ENCODE measurements around the gene SEBOX. TPM values are rescaled to one million over a fixed set of nuclear protein-coding genes. Genes with fewer than 3 reads are reported as not detected.
A peak's percentile ranks its signal among the peaks of the same experiment; 100 is the strongest.

SEBOX gene
- total and polyA plus RNA-seq, 12 donors, result not detected

DNA sequence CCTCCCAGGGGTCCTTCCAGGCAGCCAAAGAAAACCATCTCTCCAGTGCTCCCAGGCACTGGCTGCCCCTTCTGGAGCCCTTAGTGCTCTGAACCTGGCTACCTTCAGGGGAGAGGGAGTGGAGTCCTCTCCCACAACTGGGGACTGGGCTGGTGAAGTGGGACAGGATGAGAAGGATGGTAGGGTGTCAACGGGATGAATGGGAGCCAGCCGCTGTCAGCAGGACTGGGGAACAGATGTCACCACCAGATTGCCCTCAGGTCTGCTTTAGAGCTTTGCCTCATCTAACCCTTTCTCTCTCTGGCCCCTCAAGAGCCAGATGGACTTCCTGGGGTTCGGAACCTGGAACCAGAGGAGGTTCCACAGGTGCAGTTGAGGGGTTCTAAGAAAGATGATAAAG, 488 bp upstream of the SEBOX start:
- Histone ChIP-seq H3K9me3 (no peaks in the 10 kb centered on the region), H3K27ac (no peak overlapping the region), H3K4me1 (peaks cover 0 to 12% (median 7%) of the 10 kb centered on the region in 9 donors), H3K27me3 (no peaks in the 10 kb centered on the region), H3K36me3 (peaks cover 0 to 52% (median 18%) of the 10 kb centered on the region in 9 donors), H3K4me3 (no peak overlapping the region)
- DNase-seq, result no peak
- intact Hi-C loops (cut with DNase I), result no loop called here
- TF ChIP-seq, protein P1, sequence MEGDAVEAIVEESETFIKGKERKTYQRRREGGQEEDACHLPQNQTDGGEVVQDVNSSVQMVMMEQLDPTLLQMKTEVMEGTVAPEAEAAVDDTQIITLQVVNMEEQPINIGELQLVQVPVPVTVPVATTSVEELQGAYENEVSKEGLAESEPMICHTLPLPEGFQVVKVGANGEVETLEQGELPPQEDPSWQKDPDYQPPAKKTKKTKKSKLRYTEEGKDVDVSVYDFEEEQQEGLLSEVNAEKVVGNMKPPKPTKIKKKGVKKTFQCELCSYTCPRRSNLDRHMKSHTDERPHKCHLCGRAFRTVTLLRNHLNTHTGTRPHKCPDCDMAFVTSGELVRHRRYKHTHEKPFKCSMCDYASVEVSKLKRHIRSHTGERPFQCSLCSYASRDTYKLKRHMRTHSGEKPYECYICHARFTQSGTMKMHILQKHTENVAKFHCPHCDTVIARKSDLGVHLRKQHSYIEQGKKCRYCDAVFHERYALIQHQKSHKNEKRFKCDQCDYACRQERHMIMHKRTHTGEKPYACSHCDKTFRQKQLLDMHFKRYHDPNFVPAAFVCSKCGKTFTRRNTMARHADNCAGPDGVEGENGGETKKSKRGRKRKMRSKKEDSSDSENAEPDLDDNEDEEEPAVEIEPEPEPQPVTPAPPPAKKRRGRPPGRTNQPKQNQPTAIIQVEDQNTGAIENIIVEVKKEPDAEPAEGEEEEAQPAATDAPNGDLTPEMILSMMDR (IDR thresholded peaks at IDR 0.05), result no peak
- no peak for ATAC-seq
- WGBS, 2 donors, result 82 to 86% methylated on average over 3 of the region's 3 CpGs

DNA sequence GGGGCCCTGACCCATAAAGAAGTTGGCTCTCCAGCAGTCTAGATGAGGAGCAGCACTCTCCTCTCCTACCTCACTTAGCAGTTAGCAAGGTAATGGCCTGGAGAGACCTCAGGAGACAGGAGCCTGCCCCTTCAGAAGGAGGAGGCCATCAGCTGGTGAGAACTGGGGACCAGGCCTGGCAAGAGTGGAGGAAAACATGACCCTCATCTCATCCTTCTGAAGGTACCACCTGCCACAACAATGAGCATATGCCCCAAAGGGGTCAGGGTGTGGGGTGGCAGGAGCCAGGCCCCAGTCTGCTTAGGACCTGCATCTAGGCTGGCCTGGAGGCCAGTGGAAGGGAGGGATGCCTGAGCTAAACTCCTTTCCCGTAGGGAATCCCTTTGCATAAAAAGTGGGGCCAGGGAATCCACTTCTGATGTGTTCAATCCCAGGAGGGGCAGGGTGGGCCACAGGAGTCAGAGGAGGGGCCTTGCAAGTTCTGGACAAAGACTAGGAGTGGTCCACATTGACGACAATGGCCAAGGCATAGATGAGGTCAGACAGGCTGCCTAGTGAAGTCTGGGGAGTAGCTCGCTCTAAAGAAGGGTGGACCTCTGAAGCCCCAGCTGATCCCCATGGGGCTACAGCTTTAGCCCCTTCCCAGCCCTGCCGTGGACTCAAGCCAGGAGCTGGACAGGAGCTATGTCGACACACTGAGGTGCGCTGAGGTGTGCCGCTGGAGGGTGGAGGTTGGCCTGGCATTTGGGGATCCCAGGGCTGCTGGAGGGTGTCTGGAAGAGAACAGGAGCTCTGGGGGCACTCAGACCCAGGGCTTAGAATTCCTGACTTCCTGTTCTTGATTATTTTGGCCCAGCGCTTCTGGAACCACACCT, 986 bp downstream of the SEBOX start:
- Histone ChIP-seq H3K9me3 (no peaks in the 10 kb centered on the region), H3K4me1 (no peaks in the 10 kb centered on the region), H3K27me3 (no peaks in the 10 kb centered on the region), H3K27ac (no peak overlapping the region), H3K4me3 (no peak overlapping the region), H3K36me3 (peaks cover 0 to 66% (median 29%) of the 10 kb centered on the region in 9 donors)
- intact Hi-C loops (cut with DNase I), result no loop called here
- 85 to 88% methylated on average over 8 of the region's 8 CpGs for WGBS, 2 donors
- no peak for ATAC-seq
- DNase-seq, result no peak
- TF ChIP-seq, protein P1 (IDR thresholded peaks at IDR 0.05), result no peak

DNA sequence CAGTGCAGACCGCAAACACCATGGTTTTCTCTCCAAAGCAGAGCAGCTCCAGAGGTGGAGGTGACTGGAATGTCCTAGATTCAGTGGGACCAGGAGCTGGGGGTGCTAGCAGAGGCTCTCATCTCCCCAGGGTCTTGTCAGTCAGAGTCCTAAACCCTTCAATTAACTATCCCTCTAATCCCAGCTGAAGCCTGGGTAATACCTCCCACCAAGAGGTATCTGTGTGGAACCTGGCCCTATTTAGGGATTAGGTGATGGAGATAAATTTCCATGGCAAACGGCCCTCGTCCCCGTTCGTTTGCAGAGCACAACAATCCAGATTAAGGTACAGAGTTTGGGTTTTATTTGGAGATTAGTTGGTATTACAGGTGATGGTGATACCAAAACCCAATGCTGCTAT, 1.8 kb downstream of the SEBOX start:
- DNase-seq (no peak), ATAC-seq (no peak)
- Histone ChIP-seq H3K27ac (no peak overlapping the region), H3K27me3 (no peaks in the 10 kb centered on the region), H3K36me3 (peaks cover 0 to 66% (median 29%) of the 10 kb centered on the region in 9 donors), H3K4me3 (no peak overlapping the region), H3K9me3 (no peaks in the 10 kb centered on the region), H3K4me1 (peaks cover 0 to 8% (median 6%) of the 10 kb centered on the region in 9 donors)
- TF ChIP-seq, protein P1 (IDR thresholded peaks at IDR 0.05), result no peak
- intact Hi-C loops (cut with DNase I), result no loop called here
- 89 to 93% methylated on average over 5 of the region's 5 CpGs for WGBS, 2 donors

- H3K27ac ChIP-seq, result peak overlapping the region in 9 of 10 donors; percentile 82 to 98 (median 95)
- DNase-seq (no peak), ATAC-seq (no peak)
- WGBS, 2 donors, result 3 to 5% methylated on average over 4 of the region's 4 CpGs
- H3K36me3 ChIP-seq, result peaks cover 0 to 70% (median 39%) of the 10 kb centered on the region in 9 donors
- H3K27me3 ChIP-seq, result no peaks in the 10 kb centered on the region
- intact Hi-C loops (cut with DNase I), result loop anchor here in 4 of 10 donors (1.0 to 2.0 kb wide), 4 partner anchors 19 to 23 kb away; partner anchors contain the start of genes IFT20 (in 2 of the 4) and TNFAIP1 (in 2 of the 4)
- TF ChIP-seq, protein P1 (IDR thresholded peaks at IDR 0.05), result no peak
- no peaks in the 10 kb centered on the region for H3K9me3 ChIP-seq
- peaks cover 7 to 30% (median 27%) of the 10 kb centered on the region in 9 donors for H3K4me1 ChIP-seq
- peak overlapping the region; percentile 67 to 100 (median 95) for H3K4me3 ChIP-seq
These were observed 7.2 kb downstream of the SEBOX start for GRCh38 chr17:28357901-28358197.

Data from heart right ventricle (tissue), 16 donors.